GM19043 (cell line): ENCODE measurements around the gene TMEM200C.
"Not testable (repeated sequence)": the region's sequence is repeated elsewhere in the genome, so short reads cannot be mapped to it uniquely, and the experiment has no call there.

Experiments
- ATAC-seq: cut with Tn5 transposase; IDR thresholded peaks from one replicate; pipeline ENCODE4 v1.9.1; 2021; ENCODE audit warnings: low read depth; ENCODE audit not compliant: unreplicated experiment

The TMEM200C gene

GRCh38 chr18:5892823-5893431, 2.4 kb downstream of the TMEM200C start:
- no peak for ATAC-seq

GRCh38 chr18:5891854-5892215, 3.5 kb downstream of the TMEM200C start:
- no peak for ATAC-seq

- no peak for ATAC-seq
Observed at GRCh38 chr18:5891184-5891853, 4.0 kb downstream of the TMEM200C start.

GRCh38 chr18:5890331-5891183, 4.8 kb downstream of the TMEM200C start:
- peak; percentile 84 for ATAC-seq

GRCh38 chr18:5885361-5885760, 10.0 kb downstream of the TMEM200C start:
- ATAC-seq: no peak

GRCh38 chr18:5884375-5884774, 10.9 kb downstream of the TMEM200C start:
- ATAC-seq: no peak

- ATAC-seq: no peak
Observed at GRCh38 chr18:5879479-5879882, 15.8 kb downstream of the TMEM200C start.

- no peak for ATAC-seq
Observed at GRCh38 chr18:5876891-5877290, 18.4 kb downstream of the TMEM200C start.

- no peak for ATAC-seq
Observed at GRCh38 chr18:5874336-5874735, 21.0 kb downstream of the TMEM200C start.

- no peak for ATAC-seq
Observed at GRCh38 chr18:5872886-5873285, 22.4 kb downstream of the TMEM200C start.

GRCh38 chr18:5871426-5871825, 23.9 kb downstream of the TMEM200C start:
- no peak for ATAC-seq

- ATAC-seq: peak; percentile 77
Observed at GRCh38 chr18:5868218-5868854, 27.0 kb downstream of the TMEM200C start.

- no peak for ATAC-seq
Observed at GRCh38 chr18:5865521-5865920, 29.8 kb downstream of the TMEM200C start.

- ATAC-seq: not testable (repeated sequence)
Observed at GRCh38 chr18:5862127-5862526, 33.2 kb downstream of the TMEM200C start.

- no peak for ATAC-seq
Observed at GRCh38 chr18:5857180-5857579, 38.1 kb downstream of the TMEM200C start.

GRCh38 chr18:5853253-5853652, 42.1 kb downstream of the TMEM200C start:
- ATAC-seq: no peak

- no peak for ATAC-seq
Observed at GRCh38 chr18:5851998-5852397, 43.3 kb downstream of the TMEM200C start.

GRCh38 chr18:5842653-5843052, 52.7 kb downstream of the TMEM200C start:
- ATAC-seq: no peak

GRCh38 chr18:5841518-5841917, 53.8 kb downstream of the TMEM200C start:
- ATAC-seq: no peak

- ATAC-seq: no peak
Observed at GRCh38 chr18:5840547-5840946, 54.8 kb downstream of the TMEM200C start.

- no peak for ATAC-seq
Observed at GRCh38 chr18:5840025-5840424, 55.3 kb downstream of the TMEM200C start.
